B cell (primary cell): ENCODE results near the gene APRT.

ENCODE experiments used
- EZH2 ChIP-seq: IDR thresholded peaks from 2 replicates; pipeline ENCODE4 v1.6.1; 2012; ENCODE audit warnings: borderline replicate concordance, low read depth, mild to moderate bottlenecking, moderate library complexity, low read length; ENCODE audit not compliant: insufficient read depth, poor library complexity, severe bottlenecking
- TF ChIP-seq, protein P1 (sequence below): fragments of 200-600 bp; IDR thresholded peaks from one replicate; pipeline ENCODE4 v1.8.0; 2022; ENCODE audit warnings: antibody characterized with exemption, mild to moderate bottlenecking

GRCh38 chr16:88824256-88825077 is 12.7 kb upstream of the APRT start:
- TF ChIP-seq, protein P1, sequence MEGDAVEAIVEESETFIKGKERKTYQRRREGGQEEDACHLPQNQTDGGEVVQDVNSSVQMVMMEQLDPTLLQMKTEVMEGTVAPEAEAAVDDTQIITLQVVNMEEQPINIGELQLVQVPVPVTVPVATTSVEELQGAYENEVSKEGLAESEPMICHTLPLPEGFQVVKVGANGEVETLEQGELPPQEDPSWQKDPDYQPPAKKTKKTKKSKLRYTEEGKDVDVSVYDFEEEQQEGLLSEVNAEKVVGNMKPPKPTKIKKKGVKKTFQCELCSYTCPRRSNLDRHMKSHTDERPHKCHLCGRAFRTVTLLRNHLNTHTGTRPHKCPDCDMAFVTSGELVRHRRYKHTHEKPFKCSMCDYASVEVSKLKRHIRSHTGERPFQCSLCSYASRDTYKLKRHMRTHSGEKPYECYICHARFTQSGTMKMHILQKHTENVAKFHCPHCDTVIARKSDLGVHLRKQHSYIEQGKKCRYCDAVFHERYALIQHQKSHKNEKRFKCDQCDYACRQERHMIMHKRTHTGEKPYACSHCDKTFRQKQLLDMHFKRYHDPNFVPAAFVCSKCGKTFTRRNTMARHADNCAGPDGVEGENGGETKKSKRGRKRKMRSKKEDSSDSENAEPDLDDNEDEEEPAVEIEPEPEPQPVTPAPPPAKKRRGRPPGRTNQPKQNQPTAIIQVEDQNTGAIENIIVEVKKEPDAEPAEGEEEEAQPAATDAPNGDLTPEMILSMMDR: no peak
- no peak for TF ChIP-seq EZH2
